OCI-LY7 (cell line): ENCODE data around the gene EIF3M. TPM values are rescaled to one million over a fixed set of nuclear protein-coding genes. Genes with fewer than 3 reads are reported as not detected.

ENCODE experiments used
- BruUV-seq: library from RNA; stranded (reverse); fragments of 400-500 nt; replicated peaks from 2 replicates; lab custom pipeline; 2021; lab: Mats Ljungman, UMichigan
- CTCF ChIA-PET: fragments of 300-600 bp; sonication (Branson Sonifier 250); formaldehyde crosslinking; loops from one replicate; lab custom pipeline; 2022; ENCODE audit warnings: antibody characterized with exemption; ENCODE audit not compliant: unreplicated experiment; lab: Charles Lee
- POLR2A ChIA-PET: fragments of 300-600 bp; sonication (Branson Sonifier 250); formaldehyde crosslinking; loops from one replicate; lab custom pipeline; 2022; ENCODE audit warnings: antibody characterized with exemption; lab: Charles Lee
- DNase-seq: peaks from one replicate; pipeline ENCODE4 v3.0.0-alpha.2; 2015; ENCODE audit warnings: low spot score
- H2AFZ ChIP-seq: fragments of 200-600 bp; sonication (generic), shearing (Covaris generic); 2 replicates; pipeline ENCODE4 v1.6.1; 2014; ENCODE audit warnings: mild to moderate bottlenecking, antibody characterized with exemption, low read length, moderate library complexity
- H3K27ac ChIP-seq: fragments of 200-600 bp; sonication (generic); 2 replicates; pipeline ENCODE4 v1.5.1; 2014; ENCODE audit warnings: mixed run types, low read depth, mild to moderate bottlenecking, moderate library complexity, low read length, inconsistent platforms; ENCODE audit not compliant: poor library complexity, severe bottlenecking
- H3K36me3 ChIP-seq: fragments of 200-600 bp; sonication (generic); 2 replicates; pipeline ENCODE4 v1.6.1; 2014; ENCODE audit warnings: mild to moderate bottlenecking, antibody characterized with exemption, low read length, moderate library complexity, mixed read lengths; ENCODE audit not compliant: insufficient read depth
- H3K4me1 ChIP-seq: fragments of 200-600 bp; sonication (generic); 2 replicates; pipeline ENCODE4 v1.5.1; 2014; ENCODE audit warnings: mild to moderate bottlenecking, low read length; ENCODE audit not compliant: insufficient read depth, poor library complexity, severe bottlenecking
- H3K4me2 ChIP-seq: fragments of 200-600 bp; sonication (generic); 2 replicates; pipeline ENCODE4 v1.6.1; 2014; ENCODE audit warnings: mild to moderate bottlenecking, low read length
- H3K4me3 ChIP-seq: fragments of 200-600 bp; sonication (generic); 2 replicates; pipeline ENCODE4 v1.5.1; 2014; ENCODE audit warnings: mild to moderate bottlenecking, low read depth, low read length; ENCODE audit not compliant: poor library complexity, severe bottlenecking
- H3K79me2 ChIP-seq: fragments of 200-600 bp; sonication (generic); 2 replicates; pipeline ENCODE4 v1.6.1; 2016; ENCODE audit warnings: low read depth, mild to moderate bottlenecking, low read length, moderate library complexity, mixed read lengths; ENCODE audit not compliant: insufficient read depth
- H3K9me2 ChIP-seq: fragments of 200-600 bp; sonication (generic); 2 replicates; pipeline ENCODE4 v1.6.1; 2016; ENCODE audit warnings: mild to moderate bottlenecking, low read length, mixed read lengths; ENCODE audit not compliant: insufficient read depth
- H3K9me3 ChIP-seq: fragments of 200-600 bp; sonication (generic); 2 replicates; pipeline ENCODE4 v1.6.1; 2014; ENCODE audit warnings: mild to moderate bottlenecking, mixed run types, low read length, mixed read lengths
- H4K20me1 ChIP-seq: fragments of 200-600 bp; sonication (generic); 2 replicates; pipeline ENCODE4 v1.6.1; 2014; ENCODE audit warnings: mild to moderate bottlenecking, antibody characterized with exemption, low read length, moderate library complexity, mixed read lengths; ENCODE audit not compliant: insufficient read depth
- EZH2phosphoT487 ChIP-seq: fragments of 200-600 bp; sonication (generic); IDR thresholded peaks from 2 replicates; pipeline ENCODE4 v1.6.1; 2018; ENCODE audit warnings: low read depth, borderline replicate concordance, mild to moderate bottlenecking, mixed run types, antibody characterized with exemption, low read length, moderate library complexity, mixed read lengths
- intact Hi-C: fragments of 100-400 bp; cut with micrococcal nuclease; formaldehyde crosslinking; loops from one replicate; pipeline ENCODE4 v1.10.0; 2022; ENCODE audit not compliant: unreplicated experiment
- total RNA-seq, 2 experiments: library from RNA; depleted of rRNA in 1 of 2; stranded (reverse); fragments of >200 nt in 1 of 2; shearing (Covaris generic) in 1 of 2; gene quantifications; 2 replicates each; pipeline ENCODE4 v1.2.3, GENCODE V29; 2014 to 2022
- TF ChIP-seq, protein P1 (sequence below): fragments of 200-600 bp; sonication (generic); conservative IDR thresholded peaks from 2 replicates; pipeline ENCODE4 v1.5.1; 2014; ENCODE audit warnings: mild to moderate bottlenecking, antibody characterized with exemption, low read length, moderate library complexity, mixed read lengths

The EIF3M gene
- total RNA-seq, 2 experiments from 2014 or later = 329 to 377 TPM

DNA sequence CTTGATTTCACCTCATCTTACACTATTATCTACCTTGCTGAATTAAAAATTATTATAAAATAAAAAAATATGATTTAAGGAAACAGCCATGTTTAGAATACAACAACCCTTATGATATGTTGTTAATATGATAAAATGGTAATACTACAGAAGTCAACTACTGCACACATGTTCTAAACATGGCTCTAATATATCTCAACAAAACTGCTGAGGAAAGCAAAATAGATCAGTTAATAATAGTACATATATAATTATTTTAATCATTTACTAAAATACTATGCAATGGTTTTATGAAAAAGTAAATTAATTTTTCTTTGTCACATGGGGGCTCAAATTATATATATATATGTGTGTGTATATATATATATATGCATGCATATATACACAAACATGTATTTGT is 57.7 kb downstream of the EIF3M start:
- Histone ChIP-seq H3K79me2 (no peaks in the 10 kb centered on the region), H3K27ac (no peak overlapping the region), H4K20me1 (no peaks in the 10 kb centered on the region), H3K4me1 (no peaks in the 10 kb centered on the region), H3K4me2 (no peak overlapping the region), H3K36me3 (no peaks in the 10 kb centered on the region), H2AFZ (no peak overlapping the region), H3K9me3 (no peaks in the 10 kb centered on the region), H3K9me2 (no peaks in the 10 kb centered on the region), H3K4me3 (no peak overlapping the region)
- POLR2A ChIA-PET = interaction anchor here (0.5 to 0.6 kb wide), 2 partner anchors 58 to 96 kb away, joined by 3 to 4 read pairs; no protein-coding TSS in a partner anchor
- intact Hi-C loops = no loop called here
- no peak for DNase-seq
- no TSS peak for BruUV-seq
- CTCF ChIA-PET = no interaction called here
- no peak for TF ChIP-seq EZH2phosphoT487
- TF ChIP-seq, protein P1, sequence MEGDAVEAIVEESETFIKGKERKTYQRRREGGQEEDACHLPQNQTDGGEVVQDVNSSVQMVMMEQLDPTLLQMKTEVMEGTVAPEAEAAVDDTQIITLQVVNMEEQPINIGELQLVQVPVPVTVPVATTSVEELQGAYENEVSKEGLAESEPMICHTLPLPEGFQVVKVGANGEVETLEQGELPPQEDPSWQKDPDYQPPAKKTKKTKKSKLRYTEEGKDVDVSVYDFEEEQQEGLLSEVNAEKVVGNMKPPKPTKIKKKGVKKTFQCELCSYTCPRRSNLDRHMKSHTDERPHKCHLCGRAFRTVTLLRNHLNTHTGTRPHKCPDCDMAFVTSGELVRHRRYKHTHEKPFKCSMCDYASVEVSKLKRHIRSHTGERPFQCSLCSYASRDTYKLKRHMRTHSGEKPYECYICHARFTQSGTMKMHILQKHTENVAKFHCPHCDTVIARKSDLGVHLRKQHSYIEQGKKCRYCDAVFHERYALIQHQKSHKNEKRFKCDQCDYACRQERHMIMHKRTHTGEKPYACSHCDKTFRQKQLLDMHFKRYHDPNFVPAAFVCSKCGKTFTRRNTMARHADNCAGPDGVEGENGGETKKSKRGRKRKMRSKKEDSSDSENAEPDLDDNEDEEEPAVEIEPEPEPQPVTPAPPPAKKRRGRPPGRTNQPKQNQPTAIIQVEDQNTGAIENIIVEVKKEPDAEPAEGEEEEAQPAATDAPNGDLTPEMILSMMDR = no peak

DNA sequence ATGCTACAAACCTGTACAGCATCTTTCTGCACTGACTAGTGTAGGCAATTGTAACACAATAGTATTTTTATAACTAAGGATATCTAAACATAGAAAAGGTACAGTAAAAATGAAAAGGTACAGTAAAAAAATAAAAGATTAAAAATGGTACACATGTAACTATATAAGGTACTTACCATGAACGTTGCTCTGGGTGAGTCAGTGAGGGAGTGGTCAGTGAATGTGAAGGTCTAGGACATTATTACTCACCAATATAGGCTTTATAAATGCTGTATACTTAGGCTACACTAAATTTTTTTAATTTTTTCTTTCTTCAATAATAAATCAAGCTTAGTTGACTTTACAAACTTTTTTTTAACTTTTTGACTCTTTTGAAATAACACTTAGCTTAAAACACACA is 59.9 kb downstream of the EIF3M start:
- intact Hi-C loops = no loop called here
- BruUV-seq = no TSS peak
- CTCF ChIA-PET = no interaction called here

More for the DNA sequence above, 59.9 kb downstream of the EIF3M start:
- Histone ChIP-seq H3K9me3 (no peaks in the 10 kb centered on the region), H3K36me3 (no peaks in the 10 kb centered on the region), H3K9me2 (no peaks in the 10 kb centered on the region), H4K20me1 (no peaks in the 10 kb centered on the region), H2AFZ (no peak overlapping the region), H3K4me1 (no peaks in the 10 kb centered on the region), H3K4me2 (no peak overlapping the region), H3K27ac (no peak overlapping the region), H3K4me3 (no peak overlapping the region), H3K79me2 (no peaks in the 10 kb centered on the region)
- TF ChIP-seq, protein P1 = no peak
- TF ChIP-seq EZH2phosphoT487 = no peak
- no peak for DNase-seq
- POLR2A ChIA-PET = interaction anchor here (0.7 to 1.3 kb wide), 4 partner anchors 9 to 250 kb away, joined by 3 to 4 read pairs (median 3); no protein-coding TSS in a partner anchor

Other genes with a start within 250 kb of the EIF3M start
- not detected in 2 replicates for gene WT1, start 148.3 kb upstream of the EIF3M start, total RNA-seq (2014; rRNA removed; shearing (Covaris generic))
- not detected in 2 replicates for gene WT1, start 148.3 kb upstream of the EIF3M start, total RNA-seq (2022)
- gene CCDC73, start 210.8 kb downstream of the EIF3M start, total RNA-seq (2014; rRNA removed; shearing (Covaris generic)) = not detected in 2 replicates
- not detected in 2 replicates for gene CCDC73, start 210.8 kb downstream of the EIF3M start, total RNA-seq (2022)
- not detected in 2 replicates for gene PRRG4, start 246.1 kb downstream of the EIF3M start, total RNA-seq (2014; rRNA removed; shearing (Covaris generic))
- not detected in 2 replicates for gene PRRG4, start 246.1 kb downstream of the EIF3M start, total RNA-seq (2022)